Activated CD4-positive, alpha-beta T cell treated with anti-CD3 and anti-CD28 coated beads, Interleukin-10, Interleukin-2, amounts not matched to agents 100 ng/mL and 50 ng/mL, durations not matched to agents 16 hours and 8 hours (primary cell): ENCODE measurements around the gene U2AF2.

Experiments used
- DNase-seq: peaks from one replicate; pipeline ENCODE4 v3.0.0-alpha.2; 2020

Gene U2AF2

DNA sequence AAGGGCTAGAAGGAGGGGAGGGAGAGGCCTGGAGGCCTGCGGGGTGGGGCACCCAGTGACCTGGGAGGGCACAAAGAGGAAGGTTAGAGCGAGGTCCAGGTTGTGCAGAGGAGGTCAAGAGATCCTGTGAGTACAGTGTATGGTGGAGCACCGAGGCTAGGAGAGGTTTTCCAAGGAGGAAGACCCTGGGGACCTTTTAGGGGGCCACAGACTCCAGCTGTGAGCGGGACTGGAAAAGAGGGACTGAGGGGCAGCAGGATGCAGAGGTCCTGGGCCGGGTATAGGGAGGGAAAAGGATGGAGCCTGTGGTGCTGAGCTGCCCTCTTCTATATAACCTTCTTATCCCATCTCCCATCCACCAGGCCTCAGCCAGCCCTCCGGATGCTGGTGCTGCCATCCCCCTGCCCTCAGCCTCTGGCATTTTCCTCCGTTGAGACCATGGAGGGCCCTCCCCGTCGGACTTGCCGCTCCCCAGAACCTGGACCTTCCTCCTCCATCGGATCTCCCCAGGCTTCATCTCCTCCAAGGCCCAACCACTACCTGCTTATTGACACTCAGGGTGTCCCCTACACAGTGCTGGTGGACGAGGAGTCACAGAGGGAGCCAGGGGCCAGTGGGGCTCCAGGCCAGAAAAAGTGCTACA lies 10.5 kb upstream of the U2AF2 start:
- no peak for DNase-seq

DNA sequence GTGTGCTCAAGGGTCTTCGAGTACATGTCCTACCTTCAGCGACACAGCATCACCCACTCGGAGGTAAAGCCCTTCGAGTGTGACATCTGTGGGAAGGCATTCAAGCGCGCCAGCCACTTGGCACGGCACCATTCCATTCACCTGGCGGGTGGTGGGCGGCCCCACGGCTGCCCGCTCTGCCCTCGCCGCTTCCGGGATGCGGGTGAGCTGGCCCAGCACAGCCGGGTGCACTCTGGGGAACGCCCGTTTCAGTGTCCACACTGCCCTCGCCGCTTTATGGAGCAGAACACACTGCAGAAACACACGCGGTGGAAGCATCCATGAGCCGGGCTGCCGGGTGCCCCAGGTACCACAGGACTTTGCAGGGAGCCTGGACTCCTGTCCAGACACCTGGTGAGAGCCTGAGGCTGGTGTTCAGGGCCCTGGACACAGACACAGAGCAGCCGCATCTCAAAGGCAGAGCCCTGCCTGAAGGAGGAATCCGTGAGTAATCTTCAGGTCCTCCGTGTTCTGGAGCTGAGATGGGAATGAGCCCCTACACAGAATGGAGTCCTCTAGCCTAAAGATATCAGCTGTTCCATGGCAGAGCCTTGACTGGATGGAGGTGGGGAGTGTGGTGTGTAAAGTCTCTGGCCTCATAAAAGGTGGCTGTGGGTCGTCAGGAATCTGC lies 9.9 kb upstream of the U2AF2 start:
- no peak for DNase-seq

DNA sequence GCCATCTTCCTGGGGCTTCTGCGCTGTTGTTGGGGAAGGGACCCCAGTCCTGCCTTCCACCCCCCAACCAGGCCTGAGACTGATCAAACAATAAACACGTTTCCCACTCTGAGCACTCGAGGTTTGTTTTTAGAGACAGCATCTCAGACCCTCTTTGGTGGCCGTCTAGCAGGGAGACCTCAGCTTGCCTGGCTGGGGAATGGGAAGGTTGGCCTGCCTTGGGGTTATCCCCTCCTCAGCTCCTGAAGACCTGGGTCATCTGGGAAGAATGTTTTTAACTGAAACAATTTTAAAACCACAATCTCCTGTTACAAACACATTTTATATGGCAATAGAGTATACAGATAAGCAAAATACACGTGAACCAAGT lies 9.3 kb upstream of the U2AF2 start:
- DNase-seq = no peak

DNA sequence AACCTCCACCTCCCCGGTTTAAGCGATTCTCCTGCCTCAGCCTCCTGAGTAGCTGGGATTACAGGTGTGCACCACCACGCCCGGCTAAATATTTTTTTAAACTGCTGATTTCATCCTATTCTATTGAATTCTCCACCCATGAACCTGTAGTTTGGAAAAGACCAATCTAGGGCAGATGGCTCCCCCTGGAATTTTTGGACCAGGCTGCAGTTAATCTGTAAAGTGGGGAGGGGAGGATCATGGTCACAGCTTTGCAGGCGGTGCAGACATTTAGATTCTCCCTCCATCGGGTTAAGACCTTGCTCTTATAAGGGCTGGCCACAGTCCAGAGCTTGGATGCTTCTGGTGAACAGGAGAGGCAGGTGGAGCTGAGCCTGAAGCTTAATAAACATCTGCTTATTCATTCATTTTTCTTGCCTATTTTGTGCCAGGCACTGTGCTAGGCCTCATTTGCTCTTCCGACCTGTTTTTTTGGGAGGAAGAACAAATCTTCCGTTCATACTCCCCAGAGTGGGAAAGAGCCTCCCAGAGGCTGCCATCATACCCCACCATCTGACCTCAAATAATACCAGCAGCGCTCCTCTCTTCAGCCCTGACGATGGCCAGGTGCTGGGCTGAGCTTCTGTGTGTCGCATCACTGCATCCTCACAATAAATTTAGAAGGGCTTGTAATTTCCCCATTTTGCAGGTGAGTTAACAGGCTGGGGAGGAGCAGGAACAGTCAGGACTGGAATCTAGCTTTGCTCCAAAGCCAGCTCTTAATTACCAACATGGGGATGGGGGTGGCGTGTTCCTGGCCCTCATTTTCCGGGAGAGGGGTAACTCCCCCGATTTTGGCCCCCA lies 7.7 kb upstream of the U2AF2 start:
- DNase-seq = no peak

DNA sequence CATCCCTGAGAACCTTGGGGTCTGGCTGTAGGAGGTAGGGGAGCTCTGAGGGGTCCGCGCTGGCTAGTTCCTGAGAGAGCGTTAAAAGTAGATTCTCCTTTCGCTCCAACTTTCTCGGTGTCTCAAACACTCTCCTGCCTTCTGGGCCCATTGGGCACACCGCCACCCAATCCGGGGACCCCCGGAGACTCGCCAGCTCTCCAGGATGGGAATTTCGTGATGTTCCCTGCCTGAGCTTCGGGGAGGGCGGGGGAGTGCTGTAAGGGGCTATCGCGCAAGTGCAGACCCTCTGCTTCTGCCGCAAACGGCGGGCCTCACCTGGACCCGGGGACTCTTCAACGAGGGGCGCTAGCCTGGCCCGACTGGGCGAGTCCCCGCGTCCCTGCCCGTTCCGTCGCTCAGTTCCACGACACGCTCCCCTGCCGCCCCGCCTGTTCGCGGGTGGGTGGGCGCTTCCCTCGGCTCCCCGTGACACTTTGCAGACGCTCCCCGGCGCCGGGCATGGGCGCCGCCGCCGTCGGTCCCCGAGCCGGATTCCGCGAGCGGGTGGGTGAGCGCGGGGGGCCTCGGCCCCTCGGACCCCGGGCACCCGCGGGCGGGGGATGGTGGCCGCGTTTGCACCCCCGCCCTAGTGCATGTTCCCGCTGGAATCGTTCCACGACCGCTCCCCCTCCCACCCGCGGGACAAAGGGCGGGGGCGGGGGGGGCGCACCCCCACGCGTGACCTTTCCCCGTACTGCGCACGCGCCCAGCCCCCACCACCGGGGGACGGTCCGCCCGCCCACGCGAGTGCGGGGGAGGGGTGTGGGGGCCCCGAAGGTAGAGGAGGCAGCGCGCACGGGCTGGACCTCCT lies 6.9 kb upstream of the U2AF2 start, which contains the start of gene CCDC106:
Gene CCDC106, plus strand, starts transcription at position 481 of the 853 bp plus-strand sequence. CDS start 835 bp downstream, outside the sequence.
- DNase-seq = peak; percentile 43

DNA sequence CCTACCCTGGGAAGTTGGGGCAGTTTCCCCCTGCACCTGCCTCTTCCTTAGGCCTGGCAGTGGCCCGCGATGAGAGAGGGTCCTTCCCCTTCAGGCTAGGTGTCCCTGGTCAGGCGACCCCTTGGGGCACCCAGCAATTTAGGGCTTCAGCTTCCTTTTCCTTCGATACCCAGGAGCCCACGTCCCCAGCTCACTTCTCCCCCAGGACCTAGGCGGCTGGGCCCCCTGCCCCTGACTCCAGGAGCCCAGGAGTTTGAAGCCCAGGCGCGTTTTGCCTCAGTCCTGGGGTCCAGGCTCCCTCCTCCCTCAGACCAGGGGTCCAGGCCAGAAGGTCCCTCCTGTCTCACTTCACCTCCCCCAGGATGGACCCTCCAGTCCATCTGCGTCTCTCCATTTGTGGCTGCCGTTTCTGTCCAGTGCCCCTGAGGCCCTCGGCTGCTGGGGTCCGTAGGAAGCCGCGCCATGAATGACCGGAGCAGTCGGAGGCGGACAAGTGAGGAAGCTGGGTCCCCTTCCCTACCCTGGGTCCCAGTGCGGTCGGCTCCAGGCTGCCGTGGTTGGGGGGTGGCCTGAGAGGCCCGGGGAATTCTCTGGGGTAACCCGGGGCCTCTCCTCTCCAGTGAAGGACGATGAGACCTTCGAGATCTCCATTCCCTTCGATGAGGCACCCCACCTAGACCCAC lies 6.1 kb upstream of the U2AF2 start:
- no peak for DNase-seq

DNA sequence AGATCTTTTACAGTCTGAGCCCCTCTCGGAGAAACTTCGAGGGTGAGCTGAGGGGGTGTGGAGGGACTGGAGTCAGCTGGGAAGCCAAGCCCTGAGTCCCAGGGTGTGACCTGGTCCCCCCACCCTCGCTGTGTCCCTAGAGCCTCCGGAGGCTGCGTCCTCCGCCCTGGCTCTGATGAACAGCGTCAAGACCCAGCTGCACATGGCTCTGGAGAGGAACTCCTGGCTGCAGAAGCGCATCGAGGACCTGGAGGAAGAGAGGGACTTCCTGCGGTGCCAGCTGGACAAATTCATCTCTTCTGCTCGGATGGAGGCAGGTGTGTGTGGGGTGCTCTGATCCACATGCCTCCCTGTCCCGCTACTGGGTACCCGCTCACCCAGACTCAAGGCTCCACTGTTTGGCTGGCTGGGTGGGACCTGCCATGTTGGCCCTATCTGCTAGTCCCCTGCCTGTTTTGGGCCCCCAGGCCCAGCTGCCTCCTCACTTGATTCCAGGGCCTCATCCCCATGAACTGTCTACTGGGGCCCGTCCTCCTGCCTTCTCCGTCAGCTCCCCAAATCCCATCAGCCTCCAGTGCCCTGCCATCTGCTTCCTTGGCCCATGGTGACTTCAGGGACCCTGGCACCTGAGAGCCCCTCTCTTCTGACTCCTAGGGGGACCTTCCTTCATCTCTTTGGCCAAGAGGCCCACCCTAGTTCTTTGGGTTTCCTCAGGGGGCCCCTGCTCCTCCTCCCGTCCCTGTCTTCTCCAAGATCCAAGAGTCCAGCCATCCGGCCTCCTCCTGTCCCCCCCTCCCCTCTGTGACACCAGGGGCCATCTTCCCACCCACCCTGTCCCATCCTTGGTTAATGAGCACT lies 5.3 kb upstream of the U2AF2 start:
- no peak for DNase-seq

DNA sequence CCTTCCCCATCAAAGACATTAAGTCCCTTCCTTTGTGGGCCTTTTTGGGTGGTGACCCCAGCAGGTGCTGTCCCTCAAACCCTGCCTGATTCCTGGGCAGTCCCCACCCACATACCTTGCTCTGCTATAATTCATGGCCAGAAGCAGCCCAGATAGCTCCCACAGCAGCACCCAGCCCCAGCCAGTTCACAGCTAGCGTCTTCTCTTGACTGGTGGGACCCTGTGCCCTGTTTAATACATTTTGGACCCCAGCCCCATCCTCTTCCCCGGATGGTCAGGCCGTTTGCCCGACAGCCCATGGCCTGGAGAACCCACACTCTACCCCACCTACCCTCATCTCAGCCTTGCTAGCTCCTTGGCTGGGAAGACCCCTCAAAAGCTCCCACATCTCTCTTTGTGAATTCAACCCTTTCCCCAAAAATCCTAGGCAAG lies 4.7 kb upstream of the U2AF2 start:
- DNase-seq = no peak

DNA sequence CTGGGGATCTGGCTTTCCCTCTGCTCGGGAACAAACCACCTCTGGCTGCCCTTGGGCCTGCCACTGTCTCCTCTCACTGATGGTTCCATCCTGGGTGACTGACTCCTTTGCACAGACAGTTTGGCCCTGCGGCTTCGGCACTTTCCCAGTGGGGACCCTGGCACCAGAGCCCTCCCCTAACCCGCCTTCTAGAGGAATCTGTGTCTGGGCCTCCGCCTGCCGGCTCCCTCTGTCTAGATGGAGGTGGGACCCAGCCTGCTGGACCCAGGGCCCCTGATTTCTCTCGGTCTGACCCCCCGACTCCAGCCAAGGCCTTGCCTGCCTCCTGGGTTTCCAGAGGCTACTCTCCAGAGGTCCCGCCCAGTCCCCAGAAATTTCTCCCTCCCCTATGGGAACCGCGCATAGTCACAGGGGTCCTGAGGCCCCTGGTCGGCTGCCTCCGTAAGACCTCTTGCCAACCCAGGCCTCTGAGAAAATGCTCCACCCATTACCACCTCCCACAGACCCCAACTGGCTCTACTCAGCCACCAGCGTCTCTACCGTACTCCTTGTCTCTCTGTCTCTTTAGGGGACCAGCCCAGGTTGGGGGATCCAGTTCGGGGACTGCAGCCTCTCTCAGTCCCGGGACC lies 4.1 kb upstream of the U2AF2 start:
- no peak for DNase-seq

DNA sequence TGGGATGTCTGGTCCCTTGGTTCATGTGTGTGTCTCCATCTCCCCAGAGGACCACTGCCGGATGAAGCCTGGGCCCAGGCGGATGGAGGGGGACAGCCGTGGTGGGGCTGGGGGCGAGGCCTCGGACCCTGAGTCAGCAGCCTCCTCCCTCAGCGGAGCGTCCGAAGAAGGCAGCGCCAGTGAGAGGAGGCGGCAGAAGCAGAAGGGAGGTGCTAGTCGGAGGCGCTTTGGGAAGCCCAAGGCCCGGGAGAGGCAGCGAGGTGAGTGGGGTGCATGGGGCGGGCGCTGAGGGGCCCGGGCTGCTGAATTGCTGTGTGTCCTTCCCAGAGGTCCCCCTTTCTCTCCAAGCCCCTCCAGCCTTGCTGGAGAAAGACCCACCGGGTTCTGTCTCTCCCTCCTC lies 3.6 kb upstream of the U2AF2 start:
- DNase-seq = no peak

DNA sequence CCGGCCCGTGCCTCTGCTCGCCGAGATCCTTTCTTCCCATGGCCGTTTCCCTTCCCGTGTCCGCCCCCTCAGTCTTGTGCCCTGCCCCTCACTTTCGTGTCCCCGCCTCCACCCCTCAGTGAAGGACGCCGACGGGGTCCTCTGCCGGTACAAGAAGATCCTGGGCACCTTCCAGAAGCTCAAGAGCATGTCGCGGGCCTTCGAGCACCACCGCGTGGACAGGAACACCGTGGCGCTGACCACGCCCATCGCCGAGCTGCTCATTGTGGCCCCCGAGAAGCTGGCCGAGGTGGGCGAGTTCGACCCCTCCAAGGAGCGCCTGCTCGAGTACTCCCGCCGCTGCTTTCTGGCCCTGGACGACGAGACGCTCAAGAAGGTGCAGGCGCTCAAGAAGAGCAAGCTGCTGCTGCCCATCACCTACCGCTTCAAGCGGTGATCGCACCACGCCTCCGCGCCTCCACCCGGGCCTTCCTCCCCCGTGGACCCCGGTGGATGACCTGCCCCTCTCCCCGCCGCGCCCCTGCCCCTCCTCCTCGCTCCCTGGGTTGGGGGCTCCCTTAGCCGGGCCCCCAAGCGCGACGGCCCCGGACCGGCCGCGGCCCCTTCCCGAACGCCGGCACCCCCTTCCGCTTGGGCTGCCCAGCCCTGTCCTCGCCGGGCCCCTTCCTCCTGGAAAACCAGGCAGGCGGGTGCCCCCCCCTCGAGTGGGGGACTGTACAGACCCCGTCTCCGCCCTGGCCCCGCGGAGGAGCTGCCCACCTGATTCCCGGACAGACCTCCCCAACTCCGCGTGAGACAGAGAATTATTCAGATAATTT lies 2.3 kb upstream of the U2AF2 start:
- DNase-seq = no peak

DNA sequence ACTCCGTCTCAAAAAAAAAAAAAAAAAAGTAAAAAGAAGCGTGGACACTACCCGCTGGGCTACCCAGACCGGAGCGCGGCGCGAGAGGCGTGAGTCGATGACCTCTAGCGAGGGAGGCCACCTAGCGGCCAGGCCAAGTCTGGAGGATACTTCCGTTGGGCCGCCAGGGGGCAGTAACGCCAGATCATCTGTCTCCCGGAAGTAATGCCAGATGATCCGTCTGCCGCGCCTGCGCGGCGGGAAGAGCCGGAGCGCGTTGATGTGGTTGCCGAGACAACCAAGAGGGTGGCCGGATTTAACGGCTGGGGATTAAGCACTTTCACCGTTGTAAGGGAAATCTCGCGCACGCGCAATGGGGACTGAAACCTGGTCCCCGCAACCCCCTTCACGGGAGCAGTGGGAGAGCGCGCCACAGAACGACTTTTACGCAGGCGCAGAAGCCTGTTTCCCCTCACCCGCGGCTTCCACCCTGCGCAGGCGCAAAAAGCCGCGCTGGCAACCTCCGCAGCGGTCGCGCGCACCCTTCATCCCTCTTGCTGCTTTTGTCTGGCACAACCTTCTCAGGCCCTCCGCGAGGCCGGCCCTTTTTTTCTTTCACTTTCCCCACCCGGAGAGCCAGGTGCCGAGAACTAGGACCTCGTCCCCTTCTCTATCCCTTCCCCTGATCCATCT lies 1.0 kb upstream of the U2AF2 start:
- peak; percentile 99 for DNase-seq

DNA sequence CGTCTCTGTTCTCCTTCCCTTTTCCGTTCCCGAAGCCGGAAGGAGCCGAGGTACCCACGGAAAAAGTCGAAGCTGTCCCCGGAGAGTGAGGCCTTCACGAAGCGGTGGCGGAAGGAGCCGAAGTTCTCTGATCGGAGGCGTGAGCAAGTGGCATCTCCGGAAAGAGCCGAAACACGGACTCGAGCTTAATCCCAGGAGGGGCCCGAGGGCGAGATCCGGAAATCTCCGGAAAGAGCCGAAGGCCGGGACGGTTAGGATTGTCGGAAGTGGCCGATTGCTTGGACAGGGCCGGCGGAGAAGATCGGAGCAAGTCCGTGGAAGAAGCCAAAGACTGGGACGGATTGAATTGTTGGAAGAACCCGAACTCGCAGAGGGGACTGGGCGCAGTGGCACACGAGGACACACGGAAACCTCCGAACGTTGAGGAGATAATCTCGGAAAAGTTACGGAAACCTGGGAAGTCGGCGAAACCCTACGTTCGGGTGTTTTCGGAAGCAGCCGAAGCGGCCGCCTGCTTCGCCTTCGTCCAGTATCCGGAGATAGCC lies 440 bp upstream of the U2AF2 start:
- DNase-seq = peak; percentile 100

DNA sequence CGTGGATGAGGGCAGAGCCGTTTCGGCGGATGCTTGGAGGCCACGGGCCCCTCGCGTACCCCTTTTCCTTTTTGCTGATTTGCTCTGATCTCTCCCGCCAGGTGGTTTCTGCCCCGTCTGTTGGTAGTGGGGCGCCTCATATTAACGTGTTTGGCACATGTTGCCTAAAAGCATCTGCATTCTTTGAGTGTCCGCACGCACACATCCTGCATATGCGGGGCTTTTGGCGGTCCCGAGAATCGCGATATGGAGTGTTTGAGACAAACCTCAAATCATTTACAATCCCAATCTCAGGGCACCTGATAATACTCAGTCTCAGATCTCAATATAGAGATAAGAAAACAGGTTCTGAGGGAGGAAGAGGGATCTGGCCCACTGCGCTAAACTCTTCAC lies 809 bp downstream of the U2AF2 start:
- no peak for DNase-seq

DNA sequence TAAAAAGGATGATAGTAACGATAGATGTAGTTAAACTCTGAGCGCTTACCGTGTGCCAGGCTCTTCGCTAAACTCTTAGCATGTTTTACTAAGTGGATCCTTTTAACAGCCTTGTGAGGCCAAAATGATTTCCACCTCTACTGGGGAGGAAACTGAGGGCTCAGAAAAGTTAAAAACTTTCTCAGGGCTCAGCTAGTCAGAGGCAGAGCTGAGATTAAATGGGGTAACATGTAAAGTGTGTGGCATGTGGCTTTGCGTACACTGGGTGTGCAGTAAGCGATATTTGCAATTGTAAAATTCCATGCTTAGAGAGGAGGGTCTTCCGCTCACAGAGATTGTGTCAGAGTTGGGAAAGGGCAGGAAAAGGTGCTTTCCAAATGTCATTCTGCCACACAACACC lies 1.7 kb downstream of the U2AF2 start:
- no peak for DNase-seq

DNA sequence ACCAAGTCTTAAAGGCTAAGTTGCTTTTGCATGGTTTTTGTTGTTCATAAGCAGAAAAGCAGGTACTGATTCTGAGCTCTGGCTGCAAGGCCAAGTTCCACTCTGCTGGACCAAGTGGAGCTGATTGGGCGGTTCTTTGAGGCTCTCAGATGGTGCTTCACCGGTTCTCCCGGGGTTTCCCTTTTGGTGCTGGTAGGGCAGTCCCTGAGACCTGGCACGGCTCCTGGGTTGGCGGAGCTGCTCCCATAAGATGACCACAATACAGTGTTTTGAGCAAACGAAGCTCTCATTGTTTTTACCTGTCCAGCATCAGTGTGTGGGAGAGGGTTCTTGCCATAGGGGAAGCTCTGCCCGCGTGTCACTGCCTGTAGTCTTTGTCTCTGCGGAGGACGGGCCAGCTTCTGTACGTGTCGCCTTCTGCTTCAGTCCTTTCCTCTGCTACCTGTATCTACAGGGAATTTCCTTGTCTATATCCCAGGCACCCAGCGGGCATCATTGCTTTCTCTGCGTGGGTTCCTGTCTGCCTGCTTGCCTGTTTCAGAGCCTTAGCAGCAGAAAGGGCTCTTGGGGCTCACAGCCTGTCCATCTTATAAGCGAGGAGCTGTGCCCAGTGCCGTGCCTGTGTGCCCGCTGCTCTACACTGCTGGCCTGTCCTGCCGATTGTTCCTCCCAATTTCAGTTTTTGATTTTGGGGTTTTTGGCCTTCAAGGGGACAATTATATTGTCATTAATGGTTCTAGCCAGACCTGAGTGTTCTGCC lies 2.3 kb downstream of the U2AF2 start:
- peak; percentile 32 for DNase-seq

DNA sequence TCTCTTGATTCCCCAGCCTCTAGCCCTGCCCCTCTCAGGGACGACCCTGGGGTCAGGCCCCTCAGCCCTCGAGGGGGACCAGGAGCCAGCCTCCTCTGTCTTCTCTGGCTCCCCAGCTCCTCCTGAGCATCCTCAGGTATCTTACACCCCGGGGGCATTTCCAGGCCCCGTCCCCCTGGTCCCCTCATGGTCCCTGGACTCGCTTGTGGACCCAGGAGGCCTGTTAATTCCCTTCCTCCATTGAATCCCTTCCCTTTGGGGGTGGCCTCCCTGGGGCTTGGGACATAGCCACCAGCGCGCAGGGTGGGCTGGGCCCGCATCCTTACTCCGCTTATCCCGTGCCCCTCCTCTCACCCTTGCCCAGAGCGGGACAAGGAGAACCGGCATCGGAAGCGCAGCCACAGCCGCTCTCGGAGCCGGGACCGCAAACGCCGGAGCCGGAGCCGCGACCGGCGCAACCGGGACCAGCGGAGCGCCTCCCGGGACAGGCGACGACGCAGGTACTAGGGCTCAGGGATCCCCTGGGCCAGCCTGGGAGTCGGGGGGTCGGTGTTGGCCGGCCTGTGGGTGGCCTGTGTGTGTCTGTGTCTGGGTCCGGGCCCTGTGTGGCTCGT lies 4.1 kb downstream of the U2AF2 start:
- no peak for DNase-seq

DNA sequence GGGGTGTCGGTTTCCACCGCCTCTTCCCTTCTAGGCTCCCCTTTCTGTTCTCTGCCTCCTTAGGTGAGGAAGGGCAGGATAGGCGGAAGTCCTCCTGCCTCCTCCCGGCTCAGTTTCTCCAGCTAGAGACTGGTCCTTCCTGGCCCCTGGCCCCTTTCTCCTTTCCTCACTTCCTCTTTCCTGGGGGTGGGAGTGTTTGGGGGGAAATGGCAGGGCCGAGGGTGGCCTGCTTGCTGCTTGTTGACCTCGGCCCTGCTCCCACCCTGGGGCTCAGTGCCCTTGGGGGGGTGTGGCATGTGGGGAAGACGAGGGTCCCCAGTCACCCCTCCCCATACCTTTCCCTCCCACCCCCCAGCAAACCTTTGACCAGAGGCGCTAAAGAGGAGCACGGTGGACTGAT lies 5.0 kb downstream of the U2AF2 start:
- no peak for DNase-seq
